Panc1 (cell line): ENCODE results near the gene ITPKC. TPM values are rescaled to one million over a fixed set of nuclear protein-coding genes. Genes with fewer than 3 reads are reported as not detected.
"Not testable (repeated sequence)": the region's sequence is repeated elsewhere in the genome, so short reads cannot be mapped to it uniquely, and the experiment has no call there.

Experiments
- ATAC-seq: fragments of 200-7000 bp; cut with Tn5 transposase; 2 replicates; pipeline ENCODE4 v1.9.1; 2020; ENCODE audit warnings: mild to moderate bottlenecking, moderate library complexity
- BruUV-seq: library from RNA; stranded (reverse); fragments of 400-500 nt; replicated peaks from 2 replicates; lab custom pipeline; 2021; lab: Mats Ljungman, UMichigan
- CTCF ChIA-PET: fragments of 300-600 bp; sonication (Branson Sonifier 250); formaldehyde crosslinking; loops from one replicate; lab custom pipeline; 2022; ENCODE audit warnings: antibody characterized with exemption; lab: Charles Lee
- POLR2A ChIA-PET: fragments of 300-600 bp; sonication (Branson Sonifier 250); formaldehyde crosslinking; loops from one replicate; lab custom pipeline; 2022; ENCODE audit warnings: antibody characterized with exemption; lab: Charles Lee
- DNase-seq: peaks from one replicate; pipeline ENCODE4 v3.0.0-alpha.2; 2010; ENCODE audit warnings: low read depth, low spot score
- H3K27ac ChIP-seq: 2 replicates; pipeline ENCODE4 v1.5.1; 2011; ENCODE audit warnings: mild to moderate bottlenecking, low read length, inconsistent platforms
- H3K27me3 ChIP-seq: fragments of 200-500 bp; sonication (Bioruptor generic); 2 replicates; pipeline ENCODE4 v1.6.0; 2014; ENCODE audit warnings: low read length, inconsistent platforms; ENCODE audit not compliant: control insufficient read depth, insufficient read depth
- H3K36me3 ChIP-seq: fragments of 200-500 bp; sonication (Bioruptor generic); 2 replicates; pipeline ENCODE4 v1.5.1; 2014; ENCODE audit warnings: inconsistent platforms, mild to moderate bottlenecking, low read length, moderate library complexity; ENCODE audit not compliant: control insufficient read depth, insufficient read depth
- H3K4me1 ChIP-seq: 2 replicates; pipeline ENCODE4 v1.5.1; 2011; ENCODE audit warnings: inconsistent platforms, mild to moderate bottlenecking, low read length, moderate library complexity; ENCODE audit not compliant: control insufficient read depth, insufficient read depth
- H3K4me3 ChIP-seq, 2 experiments: 2 replicates each; pipeline ENCODE4 v1.5.1; 2011 to 2012; ENCODE audit warnings: low read depth in 2 of 2, low read length in 2 of 2, mild to moderate bottlenecking in 2 of 2, inconsistent platforms in 1 of 2, moderate library complexity in 1 of 2
- H3K9me3 ChIP-seq: fragments of 200-500 bp; sonication (Bioruptor generic); 2 replicates; pipeline ENCODE4 v1.5.1; 2014; ENCODE audit warnings: low read depth, mild to moderate bottlenecking, inconsistent platforms, low read length, moderate library complexity; ENCODE audit not compliant: control insufficient read depth, insufficient read depth
- CTCF ChIP-seq: fragments of 450-650 bp; IDR thresholded peaks from 2 replicates; pipeline ENCODE4 v1.5.1; 2017; ENCODE audit warnings: mild to moderate bottlenecking
- POLR2AphosphoS5 ChIP-seq: IDR thresholded peaks from 2 replicates; pipeline ENCODE4 v1.6.1; 2012; ENCODE audit warnings: mild to moderate bottlenecking, low read depth, low read length, moderate library complexity
- REST ChIP-seq, 2 experiments: IDR thresholded peaks; 2 replicates each; pipeline ENCODE4 v1.6.1; 2011 to 2012; ENCODE audit warnings: low read depth in 2 of 2, control low read depth in 1 of 2, low read length in 1 of 2, mild to moderate bottlenecking in 1 of 2, moderate library complexity in 1 of 2; ENCODE audit not compliant: insufficient read depth in 1 of 2
- SIN3A ChIP-seq: IDR thresholded peaks from 2 replicates; pipeline ENCODE4 v1.6.1; 2012; ENCODE audit warnings: low read depth, mild to moderate bottlenecking, low read length, moderate library complexity, borderline replicate concordance; ENCODE audit not compliant: insufficient read depth
- TCF7L2 ChIP-seq: IDR thresholded peaks from 2 replicates; pipeline ENCODE4 v1.6.1; 2011; ENCODE audit warnings: mild to moderate bottlenecking, low read depth, low read length, inconsistent platforms
- in situ Hi-C: cut with HindIII; loops from 2 replicates; pipeline ENCODE4 v1.10.0; 2016; ENCODE audit warnings: low sequenced_read_pairs, low pct_unique_long_range_greater_than_20kb
- intact Hi-C: fragments of 100-400 bp; cut with micrococcal nuclease; formaldehyde crosslinking; loops from one replicate; pipeline ENCODE4 v1.10.0; 2022; ENCODE audit not compliant: unreplicated experiment
- total RNA-seq: library from RNA; stranded (reverse); gene quantifications from one replicate; pipeline ENCODE4 v1.2.1, GENCODE V29; 2021; ENCODE audit not compliant: unreplicated experiment

Gene ITPKC
- total RNA-seq, 1 experiment from 2014 or later: 7.2 TPM

GRCh38 chr19:40762754-40763470, 46.0 kb downstream of the ITPKC start:
- Histone ChIP-seq H3K36me3 (peaks cover 17% of the 10 kb centered on the region), H3K4me1 (no peaks in the 10 kb centered on the region), H3K4me3 (no peak overlapping the region), H3K27me3 (no peaks in the 10 kb centered on the region), H3K9me3 (no peaks in the 10 kb centered on the region), H3K27ac (no peak overlapping the region)
- BruUV-seq: no TSS peak
- CTCF ChIA-PET: no interaction called here
- no peak for DNase-seq
- POLR2A ChIA-PET: no interaction called here
- in situ Hi-C loops: no loop called here
- intact Hi-C loops: no loop called here
- no peak for ATAC-seq
- no peak for TF ChIP-seq SIN3A

GRCh38 chr19:40763526-40763925, 46.6 kb downstream of the ITPKC start:
- no peak overlapping the region for H3K27ac ChIP-seq
- H3K4me1 ChIP-seq: no peaks in the 10 kb centered on the region
- ChIA-PET CTCF (no interaction called here), POLR2A (no interaction called here)
- in situ Hi-C loops (no loop called here), intact Hi-C loops (no loop called here)
- no peak for TF ChIP-seq TCF7L2
- no peaks in the 10 kb centered on the region for H3K27me3 ChIP-seq
- ATAC-seq (no peak), DNase-seq (no peak)
- H3K4me3 ChIP-seq: no peak overlapping the region
- H3K9me3 ChIP-seq: no peaks in the 10 kb centered on the region
- H3K36me3 ChIP-seq: peaks cover 17% of the 10 kb centered on the region
- BruUV-seq: no TSS peak

- DNase-seq (no peak), ATAC-seq (no peak)
- H3K4me1 ChIP-seq: no peaks in the 10 kb centered on the region
- no peak overlapping the region for H3K4me3 ChIP-seq
- CTCF ChIA-PET: no interaction called here
- TF ChIP-seq REST (IDR thresholded peaks at IDR 0.05; ENCODE audit: insufficient read depth in 1 of 2, low read depth in 2 of 2, low read length in 1 of 2) (no peak), CTCF (no peak), SIN3A (no peak), POLR2AphosphoS5 (no peak), TCF7L2 (no peak)
- BruUV-seq: no TSS peak
- H3K27me3 ChIP-seq: no peaks in the 10 kb centered on the region
- H3K27ac ChIP-seq: no peak overlapping the region
- in situ Hi-C loops (no loop called here), intact Hi-C loops (no loop called here)
- POLR2A ChIA-PET: no interaction called here
- H3K9me3 ChIP-seq: no peaks in the 10 kb centered on the region
- peaks cover 17% of the 10 kb centered on the region for H3K36me3 ChIP-seq
Observed at GRCh38 chr19:40763963-40764362, 47.1 kb downstream of the ITPKC start.

- H3K36me3 ChIP-seq, ATAC-seq, H3K27me3 ChIP-seq, H3K9me3 ChIP-seq, POLR2A ChIA-PET, BruUV-seq, in situ Hi-C loops, CTCF ChIA-PET, intact Hi-C loops, H3K4me3 ChIP-seq, H3K27ac ChIP-seq, H3K4me1 ChIP-seq, DNase-seq: not testable (repeated sequence)
Observed at GRCh38 chr19:40766385-40766784, 49.5 kb downstream of the ITPKC start.
